Measurements from ENCODE around the gene NEU4. TPM values are rescaled to one million over a fixed set of nuclear protein-coding genes. Genes with fewer than 3 reads are reported as not detected.
"Not testable (repeated sequence)": the region's sequence is repeated elsewhere in the genome, so short reads cannot be mapped to it uniquely, and the experiment has no call there.

Gene NEU4
- total RNA-seq (2021) (2.2 to 4.1 TPM (median 3.0 TPM) in 3 replicates), Bru-seq, nascent RNA (percentile 20 among the genes with signal in this experiment)
- long read RNA-seq, experiment 1: 0 reads
- long read RNA-seq, experiment 2: 0 reads
- long read RNA-seq, experiment 3: 0 reads

GRCh38 chr2:241808721-241809382, at the start of gene NEU4:
NEU4 (plus strand) TSS chr2:241809193; CDS start chr2:241814485, 5,292 bp downstream.
- no peak within 1 kb of the TSS for H3K4me3 Mint-ChIP-seq
- DNase-seq (ENCODE audit: low spot score) (no peak), ATAC-seq (no peak)
- POLR2A ChIA-PET: no interaction called here
- no peak for TF ChIP-seq ZBTB43 (CRISPR knock-in tag; IDR thresholded peaks at IDR 0.05)
- TF ChIP-seq FOXP1 (CRISPR knock-in tag; IDR thresholded peaks at IDR 0.05; ENCODE audit: borderline replicate concordance): peak; percentile 71; the same call in 1 of the 2 replicates
- TF ChIP-seq GABPB1 (CRISPR knock-in tag; IDR thresholded peaks at IDR 0.05): peak; percentile 44; the same call in 1 of the 2 replicates
- peak; percentile 25; the same call in 1 of the 2 replicates for TF ChIP-seq NFYB (CRISPR knock-in tag; conservative IDR thresholded peaks at IDR 0.05; ENCODE audit: low read depth)
- no peak for TF ChIP-seq ZNF532 (CRISPR knock-in tag; IDR thresholded peaks at IDR 0.05; ENCODE audit: borderline replicate concordance)
- H3K27ac Mint-ChIP-seq: peak within 1 kb of the TSS; percentile 77
- H3K36me3 Mint-ChIP-seq: no peaks in the 10 kb centered on the region
- H3K4me1 Mint-ChIP-seq: peaks cover 18% of the 10 kb centered on the region
- peaks cover 14% of the 10 kb centered on the region for H3K27me3 Mint-ChIP-seq (ENCODE audit: low read depth)
- CTCF ChIA-PET: interaction anchor here (1.4 kb wide), 1 partner anchor 74 kb away, joined by 3 read pairs; the partner anchor contains the start of gene D2HGDH
- H3K9me3 Mint-ChIP-seq: no peaks in the 10 kb centered on the region

GRCh38 chr2:241759893-241760292, 49.1 kb upstream of the NEU4 start:
- POLR2A ChIA-PET; H3K4me3 Mint-ChIP-seq; H3K9me3 Mint-ChIP-seq; H3K4me1 Mint-ChIP-seq; DNase-seq (ENCODE audit: low spot score); ATAC-seq; H3K27ac Mint-ChIP-seq; H3K27me3 Mint-ChIP-seq (ENCODE audit: low read depth); CTCF ChIA-PET: not testable (repeated sequence)
- 0 out of 2 replicates have a peak, but pooled peaks have one; percentile 28 for TF ChIP-seq ZNF121 (CRISPR knock-in tag; IDR thresholded peaks at IDR 0.05)
- H3K36me3 Mint-ChIP-seq: peaks cover 20% of the 10 kb centered on the region

GRCh38 chr2:241760301-241760771, 48.7 kb upstream of the NEU4 start:
- ChIA-PET POLR2A (no interaction called here), CTCF (no interaction called here)
- DNase-seq (ENCODE audit: low spot score) (no peak), ATAC-seq (no peak)
- H3K27ac Mint-ChIP-seq: no peak overlapping the region
- H3K4me3 Mint-ChIP-seq: no peak overlapping the region
- peaks cover 5% of the 10 kb centered on the region; the same call in 1 of the 2 replicates for H3K4me1 Mint-ChIP-seq
- H3K36me3 Mint-ChIP-seq: peaks cover 20% of the 10 kb centered on the region
- peaks cover 10% of the 10 kb centered on the region for H3K9me3 Mint-ChIP-seq
- H3K27me3 Mint-ChIP-seq (ENCODE audit: low read depth): peaks cover 3% of the 10 kb centered on the region; the same call in 1 of the 2 replicates
- peak; percentile 91 for TF ChIP-seq GTF2I (CRISPR knock-in tag; conservative IDR thresholded peaks at IDR 0.05)
- no peak for TF ChIP-seq ERG (CRISPR knock-in tag; IDR thresholded peaks at IDR 0.05)
- no peak for TF ChIP-seq ARID4B (CRISPR knock-in tag; IDR thresholded peaks at IDR 0.05; ENCODE audit: borderline replicate concordance)
- 0 out of 2 replicates have a peak, but pooled peaks have one; percentile 38 for TF ChIP-seq ZNF671 (CRISPR knock-in tag; IDR thresholded peaks at IDR 0.05)
- TF ChIP-seq ZNF263 (CRISPR knock-in tag; IDR thresholded peaks at IDR 0.05; ENCODE audit: low read depth): no peak
